Stimulated activated naive CD8-positive, alpha-beta T cell treated with anti-CD3 and anti-CD28 coated beads, Interleukin-15, amount 100 ng/mL, for 72 hours (primary cell): ENCODE results near the gene NGRN.
A peak's percentile ranks its signal among the peaks of the same experiment; 100 is the strongest.

Experiments
- ATAC-seq: fragments of 150-1000 bp; cut with Tn5 transposase; 2 replicates; pipeline ENCODE4 v1.10.0; 2021; ENCODE audit warnings: mild to moderate bottlenecking, moderate library complexity
- DNase-seq, 2 donors: peaks; one replicate each; pipeline ENCODE4 v3.0.0; 2021 to 2022
- H3K27ac Mint-ChIP-seq, 2 donors: one replicate each; pipeline ENCODE4 v1.8.0; 2022; ENCODE audit warnings: mild to moderate bottlenecking in 2 of 2, mixed read lengths in 2 of 2, moderate library complexity in 2 of 2
- H3K27me3 Mint-ChIP-seq: one replicate; pipeline ENCODE4 v1.8.0; 2022; ENCODE audit warnings: mixed read lengths
- H3K4me1 Mint-ChIP-seq: one replicate; pipeline ENCODE4 v1.8.0; 2022; ENCODE audit warnings: mild to moderate bottlenecking, mixed read lengths
- H3K4me3 Mint-ChIP-seq, 2 donors: one replicate each; pipeline ENCODE4 v1.8.0; 2022; ENCODE audit warnings: mild to moderate bottlenecking in 2 of 2, mixed read lengths in 2 of 2, moderate library complexity in 1 of 2
- H3K9me3 Mint-ChIP-seq, 2 donors: one replicate each; pipeline ENCODE4 v1.8.0; 2022; ENCODE audit warnings: mixed read lengths in 2 of 2

NGRN gene, protein sequence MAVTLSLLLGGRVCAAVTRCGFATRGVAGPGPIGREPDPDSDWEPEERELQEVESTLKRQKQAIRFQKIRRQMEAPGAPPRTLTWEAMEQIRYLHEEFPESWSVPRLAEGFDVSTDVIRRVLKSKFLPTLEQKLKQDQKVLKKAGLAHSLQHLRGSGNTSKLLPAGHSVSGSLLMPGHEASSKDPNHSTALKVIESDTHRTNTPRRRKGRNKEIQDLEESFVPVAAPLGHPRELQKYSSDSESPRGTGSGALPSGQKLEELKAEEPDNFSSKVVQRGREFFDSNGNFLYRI

DNA sequence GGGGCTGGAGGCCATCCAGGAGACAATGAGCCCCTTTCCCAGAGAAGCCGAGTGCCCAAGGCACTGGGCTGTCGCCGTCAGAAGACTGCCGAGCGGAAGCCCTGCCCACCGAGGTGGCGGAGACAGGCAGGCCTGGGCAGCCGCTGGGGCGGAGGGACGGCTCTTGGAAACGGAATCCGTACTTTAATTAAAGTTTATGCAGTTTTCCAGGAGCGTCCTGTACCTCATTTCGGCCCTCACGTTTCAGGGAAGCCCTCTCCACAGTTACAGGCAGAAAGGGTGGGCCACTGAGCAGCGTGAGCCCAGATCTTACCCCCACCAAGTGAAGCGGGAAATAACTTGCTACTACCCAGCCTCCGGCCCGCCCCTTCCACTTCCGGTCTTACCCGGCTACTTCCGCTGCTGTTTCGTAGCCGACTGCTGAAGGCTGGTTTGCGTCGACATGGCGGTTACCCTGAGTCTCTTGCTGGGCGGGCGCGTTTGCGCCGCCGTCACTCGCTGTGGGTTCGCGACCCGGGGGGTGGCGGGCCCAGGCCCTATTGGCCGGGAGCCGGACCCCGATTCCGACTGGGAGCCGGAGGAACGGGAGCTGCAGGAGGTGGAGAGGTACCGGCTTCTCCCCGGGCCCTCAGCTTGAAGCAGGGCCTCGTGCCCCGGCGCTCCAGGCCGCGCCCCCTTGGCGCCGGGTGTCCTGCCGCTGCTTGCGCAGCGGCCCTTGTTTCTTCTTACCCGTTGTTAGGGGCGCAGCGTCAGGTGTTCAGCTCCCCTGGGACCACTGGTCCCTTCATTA is at the start of gene NGRN:
Gene NGRN (plus strand): TSS at position 402 of the 790 bp plus-strand sequence. CDS start 41 bp downstream, at position 443.
- H3K27me3 Mint-ChIP-seq = no peaks in the 10 kb centered on the region
- H3K9me3 Mint-ChIP-seq = no peaks in the 10 kb centered on the region
- peak within 1 kb of the TSS; percentile 95 to 99 for H3K4me3 Mint-ChIP-seq
- H3K4me1 Mint-ChIP-seq = peaks cover 47% of the 10 kb centered on the region
- DNase-seq (peak; percentile 88 to 89), ATAC-seq (peak; percentile 94)
- H3K27ac Mint-ChIP-seq = peak within 1 kb of the TSS; percentile 95 to 98

- DNase-seq (no peak), ATAC-seq (no peak)
- no peak overlapping the region for H3K4me3 Mint-ChIP-seq
- no peaks in the 10 kb centered on the region for H3K27me3 Mint-ChIP-seq
- no peak overlapping the region for H3K27ac Mint-ChIP-seq
- H3K4me1 Mint-ChIP-seq = peaks cover 15% of the 10 kb centered on the region
- H3K9me3 Mint-ChIP-seq = no peaks in the 10 kb centered on the region
Observed at GRCh38 chr15:90217671-90218394, 47.6 kb upstream of the NGRN start.

DNA sequence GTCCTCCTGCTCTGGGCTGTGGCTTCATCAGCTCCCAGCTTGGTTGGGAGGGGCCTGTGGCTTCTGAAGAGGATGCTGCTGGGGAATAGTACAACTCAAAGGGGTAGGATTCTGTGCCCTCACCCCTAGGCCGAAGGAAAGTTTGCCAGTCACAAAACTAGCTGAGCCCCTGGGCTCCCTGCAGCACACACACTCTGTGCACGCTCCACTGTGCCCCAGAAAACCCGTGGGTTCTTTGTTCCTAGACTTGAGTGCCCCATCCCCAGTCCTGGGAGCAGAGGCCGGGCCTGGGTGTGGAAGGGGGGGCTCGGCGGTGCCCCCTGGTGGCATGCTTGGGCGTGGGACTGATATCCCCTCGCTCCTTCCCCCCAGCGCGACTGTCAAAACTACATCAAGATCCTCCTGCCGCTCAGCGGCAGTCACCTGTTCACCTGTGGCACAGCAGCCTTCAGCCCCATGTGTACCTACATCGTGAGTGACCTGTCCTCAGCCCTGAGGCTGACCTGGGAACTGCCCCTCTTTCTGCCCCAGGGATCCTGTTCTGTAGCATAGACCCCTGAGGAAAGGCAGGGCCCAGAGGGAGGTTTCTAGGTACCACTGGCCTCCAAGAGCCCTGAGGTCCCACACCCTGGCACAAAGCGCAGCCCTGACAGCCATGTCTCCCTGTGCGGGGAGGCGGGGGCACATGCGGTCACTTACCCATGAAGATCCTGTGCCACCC is 45.9 kb upstream of the NGRN start:
- DNase-seq (peak; percentile 60 to 61), ATAC-seq (peak; percentile 85)
- no peak overlapping the region for H3K4me3 Mint-ChIP-seq
- H3K27me3 Mint-ChIP-seq = no peaks in the 10 kb centered on the region
- peaks cover 15% of the 10 kb centered on the region for H3K4me1 Mint-ChIP-seq
- no peaks in the 10 kb centered on the region for H3K9me3 Mint-ChIP-seq
- H3K27ac Mint-ChIP-seq = no peak overlapping the region

GRCh38 chr15:90221246-90221900 is 44.1 kb upstream of the NGRN start:
- DNase-seq (peak in 1 of 2 donors; percentile 25), ATAC-seq (peak; percentile 56)
- no peaks in the 10 kb centered on the region for H3K27me3 Mint-ChIP-seq
- H3K4me3 Mint-ChIP-seq = no peak overlapping the region
- no peak overlapping the region for H3K27ac Mint-ChIP-seq
- H3K9me3 Mint-ChIP-seq = no peaks in the 10 kb centered on the region
- H3K4me1 Mint-ChIP-seq = peaks cover 15% of the 10 kb centered on the region

DNA sequence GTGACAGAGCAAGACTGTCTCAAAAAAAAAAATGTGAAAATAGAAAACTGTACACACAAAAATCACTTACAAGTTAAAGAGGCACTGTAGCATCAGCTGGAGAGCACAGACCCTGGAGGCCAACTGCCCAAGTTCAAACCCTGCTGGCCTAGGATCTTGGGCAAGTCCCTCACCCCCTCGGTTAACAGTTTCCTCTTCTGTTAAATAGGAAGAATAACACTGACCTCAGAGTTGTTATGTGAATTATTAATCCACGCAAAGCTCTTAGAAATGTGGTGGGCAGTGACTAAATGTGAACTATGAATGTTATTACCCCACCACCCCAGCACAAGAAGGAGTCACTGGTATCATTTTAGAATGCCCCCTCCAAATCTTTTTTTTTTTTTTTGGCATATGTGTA is 42.9 kb upstream of the NGRN start:
- no peaks in the 10 kb centered on the region for H3K27me3 Mint-ChIP-seq
- H3K4me3 Mint-ChIP-seq = no peak overlapping the region
- H3K9me3 Mint-ChIP-seq = no peaks in the 10 kb centered on the region
- ATAC-seq (no peak), DNase-seq (no peak)
- peaks cover 9% of the 10 kb centered on the region for H3K4me1 Mint-ChIP-seq
- no peak overlapping the region for H3K27ac Mint-ChIP-seq

DNA sequence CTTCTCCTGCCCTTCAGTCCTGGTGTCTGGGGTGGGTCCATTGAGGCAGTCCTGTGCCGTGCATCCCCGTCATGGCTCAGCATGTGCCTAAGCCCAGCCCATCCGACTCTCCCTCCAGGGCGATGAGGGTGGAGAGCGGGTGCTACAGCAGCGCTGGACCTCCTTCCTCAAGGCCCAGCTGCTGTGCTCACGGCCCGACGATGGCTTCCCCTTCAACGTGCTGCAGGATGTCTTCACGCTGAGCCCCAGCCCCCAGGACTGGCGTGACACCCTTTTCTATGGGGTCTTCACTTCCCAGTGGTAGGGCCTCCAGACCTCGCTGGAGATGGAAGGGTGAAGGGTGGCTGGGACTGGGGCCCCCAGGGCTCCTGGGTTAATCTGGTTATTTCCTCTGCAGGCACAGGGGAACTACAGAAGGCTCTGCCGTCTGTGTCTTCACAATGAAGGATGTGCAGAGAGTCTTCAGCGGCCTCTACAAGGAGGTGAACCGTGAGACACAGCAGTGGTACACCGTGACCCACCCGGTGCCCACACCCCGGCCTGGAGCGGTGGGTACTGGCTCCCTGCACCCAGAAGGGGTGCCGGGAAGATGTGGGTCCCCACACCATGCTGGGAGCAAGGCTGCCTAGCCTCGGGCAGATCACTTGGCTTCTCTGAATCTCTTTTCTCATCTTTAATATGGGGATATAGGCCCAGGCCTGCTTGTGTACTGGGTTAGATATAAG is 41.9 kb upstream of the NGRN start:
- H3K4me1 Mint-ChIP-seq = peaks cover 7% of the 10 kb centered on the region
- H3K27ac Mint-ChIP-seq = no peak overlapping the region
- ATAC-seq (no peak), DNase-seq (no peak)
- H3K27me3 Mint-ChIP-seq = no peaks in the 10 kb centered on the region
- no peaks in the 10 kb centered on the region for H3K9me3 Mint-ChIP-seq
- H3K4me3 Mint-ChIP-seq = no peak overlapping the region

GRCh38 chr15:90225047-90225446 is 40.4 kb upstream of the NGRN start:
- DNase-seq (no peak), ATAC-seq (no peak)
- no peak overlapping the region for H3K4me3 Mint-ChIP-seq
- H3K27me3 Mint-ChIP-seq = no peaks in the 10 kb centered on the region
- no peaks in the 10 kb centered on the region for H3K9me3 Mint-ChIP-seq
- H3K27ac Mint-ChIP-seq = no peak overlapping the region
- H3K4me1 Mint-ChIP-seq = peaks cover 13% of the 10 kb centered on the region

DNA sequence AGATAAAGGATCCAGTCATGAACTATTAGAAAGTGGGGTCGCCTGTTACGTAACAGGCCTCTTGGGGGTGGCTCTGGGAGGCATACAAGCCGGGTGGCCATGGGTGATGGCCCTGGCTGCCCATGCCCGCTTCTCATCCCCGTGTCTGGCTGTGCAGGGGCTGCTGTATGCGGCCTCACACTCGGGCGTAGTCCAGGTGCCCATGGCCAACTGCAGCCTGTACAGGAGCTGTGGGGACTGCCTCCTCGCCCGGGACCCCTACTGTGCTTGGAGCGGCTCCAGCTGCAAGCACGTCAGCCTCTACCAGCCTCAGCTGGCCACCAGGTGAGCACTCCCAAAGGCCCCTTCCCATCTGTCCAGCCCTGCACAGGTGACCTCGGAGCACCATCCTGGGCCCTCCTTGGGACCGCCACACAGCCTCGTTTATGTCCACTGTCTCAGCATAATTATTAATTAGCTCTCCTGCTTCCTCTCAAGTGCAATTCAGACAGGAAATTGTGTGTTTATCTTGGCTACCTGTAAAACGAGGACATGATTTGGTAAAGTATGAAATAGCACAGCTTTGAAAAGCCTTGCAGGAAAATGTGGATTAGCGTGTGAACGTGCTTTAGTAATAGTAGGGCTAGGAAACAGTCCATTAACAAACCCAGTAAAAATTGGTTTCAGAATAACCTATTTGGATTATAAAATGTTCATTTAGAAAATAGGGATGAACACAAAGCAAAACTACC is 39.8 kb upstream of the NGRN start:
- H3K4me3 Mint-ChIP-seq = no peak overlapping the region
- peaks cover 20% of the 10 kb centered on the region for H3K4me1 Mint-ChIP-seq
- ATAC-seq (no peak), DNase-seq (no peak)
- no peaks in the 10 kb centered on the region for H3K27me3 Mint-ChIP-seq
- peak overlapping the region in 1 of 2 donors; percentile 54 for H3K27ac Mint-ChIP-seq
- H3K9me3 Mint-ChIP-seq = no peaks in the 10 kb centered on the region

GRCh38 chr15:90227336-90227735 is 38.1 kb upstream of the NGRN start:
- Mint-ChIP-seq H3K9me3 (no peaks in the 10 kb centered on the region), H3K27ac (no peak overlapping the region), H3K4me1 (peaks cover 36% of the 10 kb centered on the region), H3K4me3 (no peak overlapping the region), H3K27me3 (no peaks in the 10 kb centered on the region)
- no peak for DNase-seq
- no peak for ATAC-seq

- Mint-ChIP-seq H3K4me3 (no peak overlapping the region), H3K9me3 (no peaks in the 10 kb centered on the region), H3K27me3 (no peaks in the 10 kb centered on the region), H3K27ac (peak overlapping the region in 1 of 2 donors; percentile 90), H3K4me1 (peaks cover 44% of the 10 kb centered on the region)
- DNase-seq = no peak
- no peak for ATAC-seq
Observed at GRCh38 chr15:90227816-90228772, 37.4 kb upstream of the NGRN start.

DNA sequence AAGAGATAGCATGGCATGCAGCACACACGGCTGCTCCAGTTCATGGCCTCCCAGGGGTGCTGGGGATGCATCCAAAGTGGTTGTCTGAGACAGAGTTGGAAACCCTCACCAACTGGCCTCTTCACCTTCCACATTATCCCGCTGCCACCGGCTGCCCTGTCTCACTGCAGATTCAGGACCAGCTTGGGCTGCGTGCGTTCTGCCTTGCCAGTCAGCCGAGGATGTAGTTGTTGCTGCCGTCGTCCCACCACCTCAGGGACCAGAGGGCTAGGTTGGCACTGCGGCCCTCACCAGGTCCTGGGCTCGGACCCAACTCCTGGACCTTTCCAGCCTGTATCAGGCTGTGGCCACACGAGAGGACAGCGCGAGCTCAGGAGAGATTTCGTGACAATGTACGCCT is 36.5 kb upstream of the NGRN start:
- Mint-ChIP-seq H3K4me3 (no peak overlapping the region), H3K27ac (peak overlapping the region in 1 of 2 donors; percentile 5), H3K4me1 (peaks cover 44% of the 10 kb centered on the region), H3K27me3 (no peaks in the 10 kb centered on the region), H3K9me3 (no peaks in the 10 kb centered on the region)
- ATAC-seq (no peak), DNase-seq (no peak)

DNA sequence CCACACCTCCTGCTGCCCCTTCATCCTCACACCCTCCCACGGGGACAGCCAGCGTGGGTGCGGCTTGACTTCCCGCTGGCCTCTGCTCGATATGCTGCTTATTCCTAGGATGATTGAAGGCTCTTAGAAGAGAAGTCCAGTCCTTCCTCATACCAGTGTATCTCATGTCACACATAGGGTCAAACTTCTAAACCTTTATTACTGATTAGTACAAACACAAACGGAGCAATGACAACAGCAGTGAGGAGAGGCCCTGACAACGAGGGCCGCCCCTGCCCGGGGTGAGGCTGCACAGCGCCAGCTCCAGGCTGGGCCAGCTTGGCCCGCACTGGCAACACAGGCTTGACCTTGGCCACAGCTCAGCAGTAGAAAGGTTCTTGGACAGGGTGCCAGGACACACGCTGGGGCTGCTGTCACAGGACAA is 35.4 kb upstream of the NGRN start:
- ATAC-seq = no peak
- H3K4me1 Mint-ChIP-seq = peaks cover 52% of the 10 kb centered on the region
- H3K27ac Mint-ChIP-seq = peak overlapping the region in 1 of 2 donors; percentile 34
- no peaks in the 10 kb centered on the region for H3K27me3 Mint-ChIP-seq
- peak overlapping the region; percentile 89 for H3K4me3 Mint-ChIP-seq
- DNase-seq = no peak
- H3K9me3 Mint-ChIP-seq = no peaks in the 10 kb centered on the region

GRCh38 chr15:90230610-90231009 is 34.9 kb upstream of the NGRN start:
- peak overlapping the region; percentile 98 to 99 for H3K27ac Mint-ChIP-seq
- DNase-seq (no peak), ATAC-seq (no peak)
- no peaks in the 10 kb centered on the region for H3K9me3 Mint-ChIP-seq
- peak overlapping the region; percentile 89 for H3K4me3 Mint-ChIP-seq
- H3K27me3 Mint-ChIP-seq = no peaks in the 10 kb centered on the region
- H3K4me1 Mint-ChIP-seq = peaks cover 57% of the 10 kb centered on the region
